Uterus (tissue), 2 donors: ENCODE results near the gene GEMIN7.
"Not testable (repeated sequence)": the region's sequence is repeated elsewhere in the genome, so short reads cannot be mapped to it uniquely, and the experiment has no call there.

ENCODE experiments used
- POLR2A ChIP-seq, 2 donors: fragments of 450-650 bp; IDR thresholded peaks; one replicate each; pipeline ENCODE4 v1.6.1; 2016; ENCODE audit warnings: antibody characterized with exemption in 2 of 2, mild to moderate bottlenecking in 1 of 2, moderate library complexity in 1 of 2
- TF ChIP-seq, protein P1 (sequence below), 4 experiments: fragments of 200-600 bp in 2 of 4; fragments of 450-650 bp in 2 of 4; sonication (generic) in 2 of 4; IDR thresholded peaks; one replicate each; pipeline ENCODE4 v1.5.1; 2016 to 2019; ENCODE audit warnings: antibody characterized with exemption in 4 of 4, mild to moderate bottlenecking in 2 of 4, moderate library complexity in 1 of 4

DNA sequence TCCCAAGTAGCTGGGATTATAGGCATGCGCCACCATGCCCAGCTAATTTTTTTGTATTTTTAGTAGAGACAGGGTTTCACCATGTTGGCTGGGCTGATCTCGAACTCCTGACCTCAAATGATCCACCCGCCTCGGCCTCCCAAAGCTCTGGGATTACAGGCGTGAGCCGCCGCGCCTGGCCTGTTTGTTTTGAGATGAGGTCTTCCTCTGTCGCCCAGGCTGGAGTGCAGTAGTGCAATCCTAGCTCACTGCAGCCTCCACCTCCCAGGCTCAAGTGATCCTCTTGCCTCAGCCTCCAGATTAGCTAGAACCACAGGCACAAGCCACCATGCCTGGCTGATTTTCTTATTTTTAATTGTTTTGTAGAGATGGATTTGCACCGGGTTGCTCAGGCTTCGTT lies 27.3 kb downstream of the GEMIN7 start:
- TF ChIP-seq, protein P1, sequence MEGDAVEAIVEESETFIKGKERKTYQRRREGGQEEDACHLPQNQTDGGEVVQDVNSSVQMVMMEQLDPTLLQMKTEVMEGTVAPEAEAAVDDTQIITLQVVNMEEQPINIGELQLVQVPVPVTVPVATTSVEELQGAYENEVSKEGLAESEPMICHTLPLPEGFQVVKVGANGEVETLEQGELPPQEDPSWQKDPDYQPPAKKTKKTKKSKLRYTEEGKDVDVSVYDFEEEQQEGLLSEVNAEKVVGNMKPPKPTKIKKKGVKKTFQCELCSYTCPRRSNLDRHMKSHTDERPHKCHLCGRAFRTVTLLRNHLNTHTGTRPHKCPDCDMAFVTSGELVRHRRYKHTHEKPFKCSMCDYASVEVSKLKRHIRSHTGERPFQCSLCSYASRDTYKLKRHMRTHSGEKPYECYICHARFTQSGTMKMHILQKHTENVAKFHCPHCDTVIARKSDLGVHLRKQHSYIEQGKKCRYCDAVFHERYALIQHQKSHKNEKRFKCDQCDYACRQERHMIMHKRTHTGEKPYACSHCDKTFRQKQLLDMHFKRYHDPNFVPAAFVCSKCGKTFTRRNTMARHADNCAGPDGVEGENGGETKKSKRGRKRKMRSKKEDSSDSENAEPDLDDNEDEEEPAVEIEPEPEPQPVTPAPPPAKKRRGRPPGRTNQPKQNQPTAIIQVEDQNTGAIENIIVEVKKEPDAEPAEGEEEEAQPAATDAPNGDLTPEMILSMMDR (IDR thresholded peaks at IDR 0.05) = not testable (repeated sequence)
- not testable (repeated sequence) for TF ChIP-seq POLR2A (IDR thresholded peaks at IDR 0.05)
